Measurements from ENCODE around the gene SFRP5. TPM values are rescaled to one million over a fixed set of nuclear protein-coding genes. Genes with fewer than 3 reads are reported as not detected.

The SFRP5 gene
- 292 TPM for total RNA-seq

- ATAC-seq: peak; percentile 66
Observed at GRCh38 chr10:97771913-97772823, at the start of gene SFRP5. SFRP5 (minus strand) TSS chr10:97771999; CDS start chr10:97771833, 166 bp downstream.

GRCh38 chr10:97820096-97820704, 48.4 kb upstream of the SFRP5 start:
- intact Hi-C loops (cut with DNase I): no loop called here
- DNase-seq (ENCODE audit: low spot score) (no peak), ATAC-seq (no peak)

More at GRCh38 chr10:97771913-97772823, at the start of gene SFRP5:
- DNase-seq (ENCODE audit: low spot score): no peak
- intact Hi-C loops (cut with DNase I): no loop called here

GRCh38 chr10:97818572-97818971, 46.8 kb upstream of the SFRP5 start:
- ATAC-seq: no peak
- intact Hi-C loops (cut with DNase I): no loop called here
- no peak for DNase-seq (ENCODE audit: low spot score)

- DNase-seq (ENCODE audit: low spot score) (no peak), ATAC-seq (no peak)
- intact Hi-C loops (cut with DNase I): no loop called here
Observed at GRCh38 chr10:97816609-97817008, 44.8 kb upstream of the SFRP5 start.

GRCh38 chr10:97814996-97815395, 43.2 kb upstream of the SFRP5 start:
- no peak for ATAC-seq
- intact Hi-C loops (cut with DNase I): no loop called here

GRCh38 chr10:97813311-97813710, 41.5 kb upstream of the SFRP5 start:
- intact Hi-C loops (cut with DNase I): no loop called here
- no peak for DNase-seq (ENCODE audit: low spot score)
- no peak for ATAC-seq

More at GRCh38 chr10:97814996-97815395, 43.2 kb upstream of the SFRP5 start:
- no peak for DNase-seq (ENCODE audit: low spot score)

- DNase-seq (ENCODE audit: low spot score): no peak
- intact Hi-C loops (cut with DNase I): no loop called here
- no peak for ATAC-seq
Observed at GRCh38 chr10:97812696-97813095, 40.9 kb upstream of the SFRP5 start.

GRCh38 chr10:97811958-97812357, 40.2 kb upstream of the SFRP5 start:
- DNase-seq (ENCODE audit: low spot score) (no peak), ATAC-seq (no peak)
- intact Hi-C loops (cut with DNase I): no loop called here

GRCh38 chr10:97810446-97810845, 38.6 kb upstream of the SFRP5 start:
- no peak for ATAC-seq
- intact Hi-C loops (cut with DNase I): no loop called here
- DNase-seq (ENCODE audit: low spot score): no peak

- ATAC-seq: no peak
- intact Hi-C loops (cut with DNase I): no loop called here
- no peak for DNase-seq (ENCODE audit: low spot score)
Observed at GRCh38 chr10:97805949-97806348, 34.1 kb upstream of the SFRP5 start.

- DNase-seq (ENCODE audit: low spot score) (peak; percentile 84), ATAC-seq (peak; percentile 90)
- intact Hi-C loops (cut with DNase I): no loop called here
Observed at GRCh38 chr10:97805096-97805884, 33.5 kb upstream of the SFRP5 start.

GRCh38 chr10:97801422-97801821, 29.6 kb upstream of the SFRP5 start:
- ATAC-seq (peak; percentile 81), DNase-seq (ENCODE audit: low spot score) (no peak)
- intact Hi-C loops (cut with DNase I): no loop called here

- intact Hi-C loops (cut with DNase I): no loop called here
- DNase-seq (ENCODE audit: low spot score): no peak
- no peak for ATAC-seq
Observed at GRCh38 chr10:97800474-97800873, 28.7 kb upstream of the SFRP5 start.

GRCh38 chr10:97798958-97799610, 27.3 kb upstream of the SFRP5 start:
- ATAC-seq (no peak), DNase-seq (ENCODE audit: low spot score) (no peak)
- intact Hi-C loops (cut with DNase I): no loop called here

- ATAC-seq: no peak
- DNase-seq (ENCODE audit: low spot score): no peak
- intact Hi-C loops (cut with DNase I): no loop called here
Observed at GRCh38 chr10:97796651-97797050, 24.9 kb upstream of the SFRP5 start.

GRCh38 chr10:97795886-97796285, 24.1 kb upstream of the SFRP5 start:
- DNase-seq (ENCODE audit: low spot score): no peak
- no peak for ATAC-seq
- intact Hi-C loops (cut with DNase I): no loop called here

- intact Hi-C loops (cut with DNase I): no loop called here
- DNase-seq (ENCODE audit: low spot score): peak; percentile 84
- peak; percentile 76 for ATAC-seq
Observed at GRCh38 chr10:97791824-97792721, 20.3 kb upstream of the SFRP5 start.

- no peak for ATAC-seq
- DNase-seq (ENCODE audit: low spot score): no peak
- intact Hi-C loops (cut with DNase I): no loop called here
Observed at GRCh38 chr10:97789770-97790397, 18.1 kb upstream of the SFRP5 start.

Data from sciatic nerve (tissue), 2 donors.